WTC11 (cell line): ENCODE results near the gene PET100. TPM values are rescaled to one million over a fixed set of nuclear protein-coding genes. Genes with fewer than 3 reads are reported as not detected.

ENCODE experiments used
- ATAC-seq: fragments of 200-7000 bp; cut with Tn5 transposase; 2 replicates; pipeline ENCODE4 v1.10.0; 2021; ENCODE audit warnings: mild to moderate bottlenecking, moderate library complexity
- CTCF ChIA-PET: fragments of 300-600 bp; sonication (Branson Sonifier 250); formaldehyde crosslinking; loops from one replicate; lab custom pipeline; 2021; ENCODE audit warnings: antibody characterized with exemption; lab: Charles Lee
- POLR2A ChIA-PET: fragments of 350-600 bp; sonication (Branson Sonifier 250); formaldehyde crosslinking; loops from one replicate; lab custom pipeline; 2021; ENCODE audit warnings: antibody characterized with exemption; lab: Charles Lee
- DNase-seq: peaks from one replicate; pipeline ENCODE4 v3.0.0; 2021; ENCODE audit warnings: low spot score
- H3K27ac Mint-ChIP-seq: 2 replicates; pipeline ENCODE4 v1.8.0; 2021; ENCODE audit warnings: mixed read lengths
- H3K27me3 Mint-ChIP-seq: 2 replicates; pipeline ENCODE4 v1.8.0; 2021; ENCODE audit warnings: low read depth, mild to moderate bottlenecking, moderate library complexity, mixed read lengths
- H3K36me3 Mint-ChIP-seq: 2 replicates; pipeline ENCODE4 v1.8.0; 2021; ENCODE audit warnings: mixed read lengths
- H3K4me1 Mint-ChIP-seq: 2 replicates; pipeline ENCODE4 v1.8.0; 2022; ENCODE audit warnings: mixed read lengths
- H3K4me3 Mint-ChIP-seq: 2 replicates; pipeline ENCODE4 v1.8.0; 2021; ENCODE audit warnings: mild to moderate bottlenecking, moderate library complexity, mixed read lengths
- H3K9me3 Mint-ChIP-seq: 2 replicates; pipeline ENCODE4 v1.8.0; 2021; ENCODE audit warnings: mixed read lengths
- CBFB ChIP-seq: sonication (generic); formaldehyde crosslinking; IDR thresholded peaks from 2 replicates; pipeline ENCODE4 v1.8.1; 2022; ENCODE audit warnings: mild to moderate bottlenecking, low read depth, missing genetic modification reagents
- E2F5 ChIP-seq: sonication (generic); formaldehyde crosslinking; IDR thresholded peaks from 2 replicates; pipeline ENCODE4 v1.8.1; 2022; ENCODE audit warnings: mild to moderate bottlenecking, moderate library complexity, missing genetic modification reagents
- ELF4 ChIP-seq: sonication (generic); formaldehyde crosslinking; IDR thresholded peaks from 2 replicates; pipeline ENCODE4 v1.8.1; 2022; ENCODE audit warnings: low read depth, mild to moderate bottlenecking, moderate library complexity, missing genetic modification reagents
- GTF2I ChIP-seq: fragments of 250-450 bp; sonication (Bioruptor Pico); conservative IDR thresholded peaks from 2 replicates; pipeline ENCODE4 v1.4.0; 2021; ENCODE audit warnings: mild to moderate bottlenecking
- HMGA2 ChIP-seq: fragments of 250-450 bp; sonication (Bioruptor Pico); IDR thresholded peaks from 2 replicates; pipeline ENCODE4 v1.4.0; 2021; ENCODE audit warnings: mild to moderate bottlenecking, moderate library complexity
- MAX ChIP-seq: sonication (generic); formaldehyde crosslinking; IDR thresholded peaks from 2 replicates; pipeline ENCODE4 v1.8.0; 2022; ENCODE audit warnings: mild to moderate bottlenecking, missing genetic modification reagents
- NFE2L1 ChIP-seq: sonication (generic); formaldehyde crosslinking; IDR thresholded peaks from 2 replicates; pipeline ENCODE4 v1.8.1; 2023; ENCODE audit warnings: missing genetic modification reagents
- NFYB ChIP-seq: sonication (generic); formaldehyde crosslinking; conservative IDR thresholded peaks from 2 replicates; pipeline ENCODE4 v1.8.0; 2022; ENCODE audit warnings: low read depth, missing genetic modification reagents
- OVOL2 ChIP-seq: fragments of 250-450 bp; sonication (Bioruptor Pico); IDR thresholded peaks from 2 replicates; pipeline ENCODE4 v1.9.0; 2021; ENCODE audit warnings: mild to moderate bottlenecking, borderline replicate concordance
- SMAD3 ChIP-seq: sonication (generic); formaldehyde crosslinking; IDR thresholded peaks from 2 replicates; pipeline ENCODE4 v1.8.0; 2022; ENCODE audit warnings: missing genetic modification reagents, mild to moderate bottlenecking, borderline replicate concordance
- TCF7 ChIP-seq: sonication (generic); formaldehyde crosslinking; IDR thresholded peaks from 2 replicates; pipeline ENCODE4 v1.8.0; 2022; ENCODE audit warnings: mild to moderate bottlenecking, low read depth, missing genetic modification reagents, moderate library complexity
- ZBTB21 ChIP-seq: sonication (generic); formaldehyde crosslinking; IDR thresholded peaks from 2 replicates; pipeline ENCODE4 v1.8.1; 2023; ENCODE audit warnings: mild to moderate bottlenecking, missing genetic modification reagents, borderline replicate concordance
- ZNF317 ChIP-seq: sonication (generic); formaldehyde crosslinking; IDR thresholded peaks from 2 replicates; pipeline ENCODE4 v1.8.1; 2023; ENCODE audit warnings: low read depth, mild to moderate bottlenecking, moderate library complexity, missing genetic modification reagents, borderline replicate concordance
- ZNF396 ChIP-seq: fragments of 250-450 bp; sonication (Bioruptor Pico); IDR thresholded peaks from 2 replicates; pipeline ENCODE4 v1.8.0; 2021; ENCODE audit warnings: mild to moderate bottlenecking, moderate library complexity, borderline replicate concordance
- ZNF416 ChIP-seq: fragments of 250-450 bp; sonication (Bioruptor Pico); IDR thresholded peaks from 2 replicates; pipeline ENCODE4 v1.9.0; 2021; ENCODE audit warnings: mild to moderate bottlenecking, inconsistent platforms
- total RNA-seq: library from RNA; stranded (reverse); gene quantifications from 3 replicates; pipeline ENCODE4 v1.2.3, GENCODE V29; 2021
- TF ChIP-seq, protein P1 (sequence below): sonication (generic); formaldehyde crosslinking; IDR thresholded peaks from 2 replicates; pipeline ENCODE4 v1.8.1; 2023; ENCODE audit warnings: mild to moderate bottlenecking, missing genetic modification reagents
- TF ChIP-seq, protein P2 (sequence below): fragments of 250-450 bp; sonication (Bioruptor Pico); IDR thresholded peaks from 2 replicates; pipeline ENCODE4 v1.9.0; 2021; ENCODE audit warnings: moderate library complexity, mild to moderate bottlenecking, inconsistent platforms, borderline replicate concordance
- TF ChIP-seq, protein P3 (sequence below): sonication (generic); formaldehyde crosslinking; IDR thresholded peaks from 2 replicates; pipeline ENCODE4 v1.8.1; 2023; ENCODE audit warnings: mild to moderate bottlenecking, moderate library complexity, missing genetic modification reagents
- TF ChIP-seq, protein P4 (sequence below): fragments of 250-450 bp; sonication (Bioruptor Pico); IDR thresholded peaks from 2 replicates; pipeline ENCODE4 v1.9.0; 2021; ENCODE audit warnings: mild to moderate bottlenecking
- TF ChIP-seq, protein P5 (sequence below): sonication (generic); formaldehyde crosslinking; IDR thresholded peaks from 2 replicates; pipeline ENCODE4 v1.8.0; 2023; ENCODE audit warnings: missing genetic modification reagents, mild to moderate bottlenecking, borderline replicate concordance

Gene PET100
- total RNA-seq, 1 experiment from 2014 or later, result 111 TPM

DNA sequence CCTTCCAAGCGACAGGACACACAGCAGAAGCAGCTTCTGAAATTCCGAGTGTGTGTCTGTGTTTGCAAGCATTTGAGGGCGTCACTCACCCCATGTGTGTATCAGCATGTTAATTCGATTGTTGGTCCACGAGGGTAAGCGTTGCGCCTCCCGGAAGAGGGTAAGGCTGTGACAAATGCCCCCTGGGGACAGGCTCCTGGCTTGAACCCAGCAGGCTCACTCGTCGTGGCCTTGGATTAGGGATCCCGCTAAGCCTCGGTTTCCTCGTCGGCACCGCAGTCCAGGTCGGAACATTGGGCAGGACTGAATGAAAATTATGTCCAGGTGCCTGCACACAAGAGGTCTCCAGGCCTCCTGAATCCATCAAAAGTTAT is 6.7 kb downstream of the PET100 start:
- H3K4me1 Mint-ChIP-seq, result no peaks in the 10 kb centered on the region
- H3K27me3 Mint-ChIP-seq, result peaks cover 30% of the 10 kb centered on the region
- DNase-seq (no peak), ATAC-seq (no peak)
- no peak overlapping the region for H3K27ac Mint-ChIP-seq
- peak overlapping the region; percentile 71 for H3K4me3 Mint-ChIP-seq
- no peak for TF ChIP-seq GTF2I (CRISPR knock-in tag)
- no peak for TF ChIP-seq ZNF317
- TF ChIP-seq, protein P1, sequence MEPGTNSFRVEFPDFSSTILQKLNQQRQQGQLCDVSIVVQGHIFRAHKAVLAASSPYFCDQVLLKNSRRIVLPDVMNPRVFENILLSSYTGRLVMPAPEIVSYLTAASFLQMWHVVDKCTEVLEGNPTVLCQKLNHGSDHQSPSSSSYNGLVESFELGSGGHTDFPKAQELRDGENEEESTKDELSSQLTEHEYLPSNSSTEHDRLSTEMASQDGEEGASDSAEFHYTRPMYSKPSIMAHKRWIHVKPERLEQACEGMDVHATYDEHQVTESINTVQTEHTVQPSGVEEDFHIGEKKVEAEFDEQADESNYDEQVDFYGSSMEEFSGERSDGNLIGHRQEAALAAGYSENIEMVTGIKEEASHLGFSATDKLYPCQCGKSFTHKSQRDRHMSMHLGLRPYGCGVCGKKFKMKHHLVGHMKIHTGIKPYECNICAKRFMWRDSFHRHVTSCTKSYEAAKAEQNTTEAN (CRISPR knock-in tag), result no peak
- no peak for TF ChIP-seq NFYB (CRISPR knock-in tag)
- TF ChIP-seq ELF4 (CRISPR knock-in tag), result no peak
- no peak for TF ChIP-seq ZBTB21 (CRISPR knock-in tag)
- no peak for TF ChIP-seq HMGA2
- TF ChIP-seq MAX, result no peak
- no peak for TF ChIP-seq ZNF416
- H3K36me3 Mint-ChIP-seq, result peaks cover 7% of the 10 kb centered on the region; the same call in 1 of the 2 replicates
- H3K9me3 Mint-ChIP-seq, result peaks cover 8% of the 10 kb centered on the region
- ChIA-PET CTCF (interaction anchor here (1.0 to 1.2 kb wide), 2 partner anchors 44 to 68 kb away, joined by 3 to 9 read pairs; partner anchors contain the start of gene TRAPPC5), POLR2A (no interaction called here)

DNA sequence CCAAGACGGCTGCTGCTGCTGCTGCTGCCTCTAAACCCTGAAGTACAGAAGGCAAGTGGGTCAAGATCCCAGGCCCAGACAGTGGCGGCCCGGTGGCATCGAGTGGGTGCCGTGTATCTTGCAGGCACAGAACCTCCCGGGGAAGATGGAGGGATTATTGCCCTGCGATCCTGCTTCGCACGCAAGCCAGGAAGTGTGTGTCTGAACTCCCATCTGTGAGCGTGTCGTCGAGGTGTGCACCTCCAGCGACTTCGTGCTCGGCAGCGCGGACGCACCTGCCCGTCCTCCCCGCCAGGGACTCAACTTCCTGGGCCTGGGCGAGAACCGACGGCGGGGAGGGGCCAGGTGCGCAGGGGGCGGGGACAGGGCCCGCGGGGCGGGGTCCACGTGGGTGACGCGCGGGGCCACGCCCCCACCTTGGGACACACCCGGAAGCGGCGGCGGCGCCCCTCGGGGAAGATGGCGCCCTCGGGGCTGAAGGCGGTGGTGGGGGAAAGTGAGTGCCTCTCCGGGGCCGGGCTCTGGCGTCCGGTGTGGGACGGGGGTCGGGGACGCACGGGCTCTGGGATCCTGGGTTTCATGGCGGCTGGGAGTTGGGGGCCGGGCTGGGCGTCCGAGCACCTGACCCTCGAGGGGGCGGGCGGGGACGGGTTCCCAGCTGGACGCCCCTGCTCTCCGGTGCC is 7.2 kb downstream of the PET100 start, which contains the start of gene STXBP2:
TSS of gene STXBP2 (plus strand) at position 420 of the 683 bp plus-strand sequence. CDS start at position 460, 40 bp downstream.
- Mint-ChIP-seq H3K9me3 (peaks cover 8% of the 10 kb centered on the region), H3K4me3 (peak within 1 kb of the TSS; percentile 71), H3K4me1 (no peaks in the 10 kb centered on the region), H3K36me3 (peaks cover 7% of the 10 kb centered on the region; the same call in 1 of the 2 replicates), H3K27me3 (peaks cover 30% of the 10 kb centered on the region), H3K27ac (no peak within 1 kb of the TSS)
- POLR2A ChIA-PET, result interaction anchor here (0.6 kb wide), 1 partner anchor 84 kb away, joined by 5 read pairs; no protein-coding TSS in a partner anchor
- ATAC-seq (peak; percentile 85), DNase-seq (peak; percentile 90)
- CTCF ChIA-PET, result interaction anchor here (0.9 to 2.1 kb wide), 5 partner anchors 41 to 163 kb away, joined by 3 to 9 read pairs (median 5); partner anchors contain the start of genes CAMSAP3 and TRAPPC5
- TF ChIP-seq E2F5 (CRISPR knock-in tag) (peak; percentile 97), ZNF396 (CRISPR knock-in tag) (no peak), TCF7 (CRISPR knock-in tag) (peak; percentile 80; the same call in 1 of the 2 replicates), OVOL2 (no peak), HMGA2 (no peak), NFE2L1 (CRISPR knock-in tag) (peak; percentile 93), NFYB (CRISPR knock-in tag) (peak; percentile 56), SMAD3 (CRISPR knock-in tag) (peak; percentile 97), CBFB (no peak)
- TF ChIP-seq, protein P2, sequence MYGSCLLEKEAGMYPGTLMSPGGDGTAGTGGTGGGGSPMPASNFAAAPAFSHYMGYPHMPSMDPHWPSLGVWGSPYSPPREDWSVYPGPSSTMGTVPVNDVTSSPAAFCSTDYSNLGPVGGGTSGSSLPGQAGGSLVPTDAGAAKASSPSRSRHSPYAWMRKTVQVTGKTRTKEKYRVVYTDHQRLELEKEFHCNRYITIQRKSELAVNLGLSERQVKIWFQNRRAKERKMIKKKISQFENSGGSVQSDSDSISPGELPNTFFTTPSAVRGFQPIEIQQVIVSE, result no peak
- TF ChIP-seq, protein P3, sequence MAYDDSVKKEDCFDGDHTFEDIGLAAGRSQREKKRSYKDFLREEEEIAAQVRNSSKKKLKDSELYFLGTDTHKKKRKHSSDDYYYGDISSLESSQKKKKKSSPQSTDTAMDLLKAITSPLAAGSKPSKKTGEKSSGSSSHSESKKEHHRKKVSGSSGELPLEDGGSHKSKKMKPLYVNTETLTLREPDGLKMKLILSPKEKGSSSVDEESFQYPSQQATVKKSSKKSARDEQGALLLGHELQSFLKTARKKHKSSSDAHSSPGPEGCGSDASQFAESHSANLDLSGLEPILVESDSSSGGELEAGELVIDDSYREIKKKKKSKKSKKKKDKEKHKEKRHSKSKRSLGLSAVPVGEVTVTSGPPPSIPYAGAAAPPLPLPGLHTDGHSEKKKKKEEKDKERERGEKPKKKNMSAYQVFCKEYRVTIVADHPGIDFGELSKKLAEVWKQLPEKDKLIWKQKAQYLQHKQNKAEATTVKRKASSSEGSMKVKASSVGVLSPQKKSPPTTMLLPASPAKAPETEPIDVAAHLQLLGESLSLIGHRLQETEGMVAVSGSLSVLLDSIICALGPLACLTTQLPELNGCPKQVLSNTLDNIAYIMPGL (CRISPR knock-in tag), result peak; percentile 92
- TF ChIP-seq, protein P4, sequence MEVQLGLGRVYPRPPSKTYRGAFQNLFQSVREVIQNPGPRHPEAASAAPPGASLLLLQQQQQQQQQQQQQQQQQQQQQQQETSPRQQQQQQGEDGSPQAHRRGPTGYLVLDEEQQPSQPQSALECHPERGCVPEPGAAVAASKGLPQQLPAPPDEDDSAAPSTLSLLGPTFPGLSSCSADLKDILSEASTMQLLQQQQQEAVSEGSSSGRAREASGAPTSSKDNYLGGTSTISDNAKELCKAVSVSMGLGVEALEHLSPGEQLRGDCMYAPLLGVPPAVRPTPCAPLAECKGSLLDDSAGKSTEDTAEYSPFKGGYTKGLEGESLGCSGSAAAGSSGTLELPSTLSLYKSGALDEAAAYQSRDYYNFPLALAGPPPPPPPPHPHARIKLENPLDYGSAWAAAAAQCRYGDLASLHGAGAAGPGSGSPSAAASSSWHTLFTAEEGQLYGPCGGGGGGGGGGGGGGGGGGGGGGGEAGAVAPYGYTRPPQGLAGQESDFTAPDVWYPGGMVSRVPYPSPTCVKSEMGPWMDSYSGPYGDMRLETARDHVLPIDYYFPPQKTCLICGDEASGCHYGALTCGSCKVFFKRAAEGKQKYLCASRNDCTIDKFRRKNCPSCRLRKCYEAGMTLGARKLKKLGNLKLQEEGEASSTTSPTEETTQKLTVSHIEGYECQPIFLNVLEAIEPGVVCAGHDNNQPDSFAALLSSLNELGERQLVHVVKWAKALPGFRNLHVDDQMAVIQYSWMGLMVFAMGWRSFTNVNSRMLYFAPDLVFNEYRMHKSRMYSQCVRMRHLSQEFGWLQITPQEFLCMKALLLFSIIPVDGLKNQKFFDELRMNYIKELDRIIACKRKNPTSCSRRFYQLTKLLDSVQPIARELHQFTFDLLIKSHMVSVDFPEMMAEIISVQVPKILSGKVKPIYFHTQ (CRISPR knock-in tag), result no peak
- TF ChIP-seq, protein P5, sequence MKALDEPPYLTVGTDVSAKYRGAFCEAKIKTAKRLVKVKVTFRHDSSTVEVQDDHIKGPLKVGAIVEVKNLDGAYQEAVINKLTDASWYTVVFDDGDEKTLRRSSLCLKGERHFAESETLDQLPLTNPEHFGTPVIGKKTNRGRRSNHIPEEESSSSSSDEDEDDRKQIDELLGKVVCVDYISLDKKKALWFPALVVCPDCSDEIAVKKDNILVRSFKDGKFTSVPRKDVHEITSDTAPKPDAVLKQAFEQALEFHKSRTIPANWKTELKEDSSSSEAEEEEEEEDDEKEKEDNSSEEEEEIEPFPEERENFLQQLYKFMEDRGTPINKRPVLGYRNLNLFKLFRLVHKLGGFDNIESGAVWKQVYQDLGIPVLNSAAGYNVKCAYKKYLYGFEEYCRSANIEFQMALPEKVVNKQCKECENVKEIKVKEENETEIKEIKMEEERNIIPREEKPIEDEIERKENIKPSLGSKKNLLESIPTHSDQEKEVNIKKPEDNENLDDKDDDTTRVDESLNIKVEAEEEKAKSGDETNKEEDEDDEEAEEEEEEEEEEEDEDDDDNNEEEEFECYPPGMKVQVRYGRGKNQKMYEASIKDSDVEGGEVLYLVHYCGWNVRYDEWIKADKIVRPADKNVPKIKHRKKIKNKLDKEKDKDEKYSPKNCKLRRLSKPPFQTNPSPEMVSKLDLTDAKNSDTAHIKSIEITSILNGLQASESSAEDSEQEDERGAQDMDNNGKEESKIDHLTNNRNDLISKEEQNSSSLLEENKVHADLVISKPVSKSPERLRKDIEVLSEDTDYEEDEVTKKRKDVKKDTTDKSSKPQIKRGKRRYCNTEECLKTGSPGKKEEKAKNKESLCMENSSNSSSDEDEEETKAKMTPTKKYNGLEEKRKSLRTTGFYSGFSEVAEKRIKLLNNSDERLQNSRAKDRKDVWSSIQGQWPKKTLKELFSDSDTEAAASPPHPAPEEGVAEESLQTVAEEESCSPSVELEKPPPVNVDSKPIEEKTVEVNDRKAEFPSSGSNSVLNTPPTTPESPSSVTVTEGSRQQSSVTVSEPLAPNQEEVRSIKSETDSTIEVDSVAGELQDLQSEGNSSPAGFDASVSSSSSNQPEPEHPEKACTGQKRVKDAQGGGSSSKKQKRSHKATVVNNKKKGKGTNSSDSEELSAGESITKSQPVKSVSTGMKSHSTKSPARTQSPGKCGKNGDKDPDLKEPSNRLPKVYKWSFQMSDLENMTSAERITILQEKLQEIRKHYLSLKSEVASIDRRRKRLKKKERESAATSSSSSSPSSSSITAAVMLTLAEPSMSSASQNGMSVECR (CRISPR knock-in tag), result 0 out of 2 replicates have a peak, but pooled peaks have one; percentile 33
